Activated B cell treated with CpG ODN at 0.5 μM for 24 hours (primary cell): Measurements from ENCODE around the gene ZNF584. TPM values are rescaled to one million over a fixed set of nuclear protein-coding genes. Genes with fewer than 3 reads are reported as not detected.

Experiments
- ATAC-seq: fragments of 200-7000 bp; cut with Tn5 transposase; one replicate; pipeline ENCODE4 v1.10.0; 2021; ENCODE audit warnings: low read depth, mild to moderate bottlenecking, moderate library complexity
- CTCF ChIA-PET: fragments of 350-600 bp; sonication (Branson Sonifier 250); formaldehyde crosslinking; loops from one replicate; lab custom pipeline; 2021; ENCODE audit warnings: antibody characterized with exemption; lab: Charles Lee
- POLR2A ChIA-PET: fragments of 350-600 bp; sonication (Branson Sonifier 250); formaldehyde crosslinking; loops from one replicate; lab custom pipeline; 2021; ENCODE audit warnings: antibody characterized with exemption; lab: Charles Lee
- DNase-seq: peaks from one replicate; pipeline ENCODE4 v3.0.0; 2022
- H3K27ac Mint-ChIP-seq: one replicate; pipeline ENCODE4 v1.8.0; 2020; ENCODE audit warnings: mixed read lengths
- H3K27me3 Mint-ChIP-seq: one replicate; pipeline ENCODE4 v1.8.0; 2021; ENCODE audit warnings: mixed read lengths
- H3K36me3 Mint-ChIP-seq: one replicate; pipeline ENCODE4 v1.8.0; 2021; ENCODE audit warnings: low read depth, mixed read lengths
- H3K4me1 Mint-ChIP-seq: one replicate; pipeline ENCODE4 v1.8.0; 2021; ENCODE audit warnings: mixed read lengths
- H3K4me3 Mint-ChIP-seq: one replicate; pipeline ENCODE4 v1.8.0; 2020; ENCODE audit warnings: mild to moderate bottlenecking, mixed read lengths
- H3K9me3 Mint-ChIP-seq: one replicate; pipeline ENCODE4 v1.8.0; 2020; ENCODE audit warnings: mixed read lengths
- intact Hi-C: fragments of 100-400 bp; cut with micrococcal nuclease; formaldehyde crosslinking; loops from one replicate; pipeline ENCODE4 v1.15.1; 2024
- total RNA-seq: library from RNA; stranded (reverse); gene quantifications from 2 replicates; pipeline ENCODE4 v1.2.3, GENCODE V29; 2022
- TF ChIP-seq, protein P1 (sequence below): fragments of 200-600 bp; IDR thresholded peaks from one replicate; pipeline ENCODE4 v1.8.0; 2022; ENCODE audit warnings: antibody characterized with exemption, mild to moderate bottlenecking

Gene ZNF584
- total RNA-seq, 1 donor from 2014 or later: 9.6 TPM

DNA sequence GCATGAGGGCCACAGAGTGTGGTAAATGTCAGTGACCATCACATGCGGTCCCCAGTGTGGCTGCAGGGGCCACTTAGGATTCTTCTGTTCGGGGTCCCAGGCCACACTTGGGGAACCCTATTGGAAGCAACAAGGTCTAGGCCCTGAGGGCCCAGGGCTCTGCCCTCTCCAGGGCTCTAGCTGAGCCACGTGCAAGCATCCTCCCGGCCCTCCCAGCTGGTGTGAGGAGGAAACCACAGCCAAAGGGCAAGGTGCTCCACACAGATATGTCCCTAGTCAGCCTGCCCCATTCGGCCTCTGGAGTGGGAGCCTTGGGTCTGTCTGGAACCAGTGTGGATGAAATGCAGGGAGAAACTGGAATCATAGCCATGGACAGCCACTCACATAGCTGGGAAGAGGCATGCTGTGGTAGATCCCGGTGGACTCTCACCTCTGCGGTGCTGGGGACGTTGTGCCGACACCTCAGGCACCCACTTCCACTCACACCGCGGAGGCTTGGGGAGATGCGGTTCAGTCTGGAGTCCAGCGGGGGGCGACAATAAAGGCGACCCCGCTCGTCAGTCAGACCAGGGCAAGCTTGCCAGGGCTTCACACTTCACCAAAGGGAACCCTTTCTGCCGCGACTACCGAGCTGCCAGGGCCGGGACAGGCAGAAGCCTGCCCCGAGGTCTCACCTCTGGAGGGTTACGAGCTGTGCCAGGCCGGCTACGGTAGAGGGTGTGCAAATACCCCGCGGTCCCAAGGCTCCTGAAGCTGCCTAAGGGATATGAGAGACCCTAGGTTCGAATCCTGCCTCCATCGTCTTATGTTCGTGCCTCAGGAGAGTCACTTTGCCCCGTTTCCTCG, 41.6 kb upstream of the ZNF584 start:
- DNase-seq (no peak), ATAC-seq (no peak)
- TF ChIP-seq, protein P1, sequence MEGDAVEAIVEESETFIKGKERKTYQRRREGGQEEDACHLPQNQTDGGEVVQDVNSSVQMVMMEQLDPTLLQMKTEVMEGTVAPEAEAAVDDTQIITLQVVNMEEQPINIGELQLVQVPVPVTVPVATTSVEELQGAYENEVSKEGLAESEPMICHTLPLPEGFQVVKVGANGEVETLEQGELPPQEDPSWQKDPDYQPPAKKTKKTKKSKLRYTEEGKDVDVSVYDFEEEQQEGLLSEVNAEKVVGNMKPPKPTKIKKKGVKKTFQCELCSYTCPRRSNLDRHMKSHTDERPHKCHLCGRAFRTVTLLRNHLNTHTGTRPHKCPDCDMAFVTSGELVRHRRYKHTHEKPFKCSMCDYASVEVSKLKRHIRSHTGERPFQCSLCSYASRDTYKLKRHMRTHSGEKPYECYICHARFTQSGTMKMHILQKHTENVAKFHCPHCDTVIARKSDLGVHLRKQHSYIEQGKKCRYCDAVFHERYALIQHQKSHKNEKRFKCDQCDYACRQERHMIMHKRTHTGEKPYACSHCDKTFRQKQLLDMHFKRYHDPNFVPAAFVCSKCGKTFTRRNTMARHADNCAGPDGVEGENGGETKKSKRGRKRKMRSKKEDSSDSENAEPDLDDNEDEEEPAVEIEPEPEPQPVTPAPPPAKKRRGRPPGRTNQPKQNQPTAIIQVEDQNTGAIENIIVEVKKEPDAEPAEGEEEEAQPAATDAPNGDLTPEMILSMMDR: no peak
- CTCF ChIA-PET: no interaction called here
- intact Hi-C loops: no loop called here
- peaks cover 16% of the 10 kb centered on the region for H3K4me1 Mint-ChIP-seq
- POLR2A ChIA-PET: interaction anchor here (0.6 to 1.1 kb wide), 3 partner anchors 9 to 18 kb away, joined by 3 to 6 read pairs (median 4); no protein-coding TSS in a partner anchor
- no peaks in the 10 kb centered on the region for H3K9me3 Mint-ChIP-seq
- H3K27ac Mint-ChIP-seq: no peak overlapping the region
- peaks cover 7% of the 10 kb centered on the region for H3K36me3 Mint-ChIP-seq
- no peaks in the 10 kb centered on the region for H3K27me3 Mint-ChIP-seq
- H3K4me3 Mint-ChIP-seq: no peak overlapping the region

- no peaks in the 10 kb centered on the region for H3K9me3 Mint-ChIP-seq
- DNase-seq: no peak
- peaks cover 8% of the 10 kb centered on the region for H3K4me1 Mint-ChIP-seq
- ChIA-PET CTCF (no interaction called here), POLR2A (interaction anchor here (0.6 to 1.1 kb wide), 3 partner anchors 8 to 19 kb away, joined by 3 to 6 read pairs (median 4); no protein-coding TSS in a partner anchor)
- intact Hi-C loops: no loop called here
- no peak overlapping the region for H3K4me3 Mint-ChIP-seq
- TF ChIP-seq, protein P1: no peak
- H3K27me3 Mint-ChIP-seq: no peaks in the 10 kb centered on the region
- H3K27ac Mint-ChIP-seq: no peak overlapping the region
- H3K36me3 Mint-ChIP-seq: peaks cover 2% of the 10 kb centered on the region
- no peak for ATAC-seq
These were observed 40.6 kb upstream of the ZNF584 start for GRCh38 chr19:58367698-58368454.

DNA sequence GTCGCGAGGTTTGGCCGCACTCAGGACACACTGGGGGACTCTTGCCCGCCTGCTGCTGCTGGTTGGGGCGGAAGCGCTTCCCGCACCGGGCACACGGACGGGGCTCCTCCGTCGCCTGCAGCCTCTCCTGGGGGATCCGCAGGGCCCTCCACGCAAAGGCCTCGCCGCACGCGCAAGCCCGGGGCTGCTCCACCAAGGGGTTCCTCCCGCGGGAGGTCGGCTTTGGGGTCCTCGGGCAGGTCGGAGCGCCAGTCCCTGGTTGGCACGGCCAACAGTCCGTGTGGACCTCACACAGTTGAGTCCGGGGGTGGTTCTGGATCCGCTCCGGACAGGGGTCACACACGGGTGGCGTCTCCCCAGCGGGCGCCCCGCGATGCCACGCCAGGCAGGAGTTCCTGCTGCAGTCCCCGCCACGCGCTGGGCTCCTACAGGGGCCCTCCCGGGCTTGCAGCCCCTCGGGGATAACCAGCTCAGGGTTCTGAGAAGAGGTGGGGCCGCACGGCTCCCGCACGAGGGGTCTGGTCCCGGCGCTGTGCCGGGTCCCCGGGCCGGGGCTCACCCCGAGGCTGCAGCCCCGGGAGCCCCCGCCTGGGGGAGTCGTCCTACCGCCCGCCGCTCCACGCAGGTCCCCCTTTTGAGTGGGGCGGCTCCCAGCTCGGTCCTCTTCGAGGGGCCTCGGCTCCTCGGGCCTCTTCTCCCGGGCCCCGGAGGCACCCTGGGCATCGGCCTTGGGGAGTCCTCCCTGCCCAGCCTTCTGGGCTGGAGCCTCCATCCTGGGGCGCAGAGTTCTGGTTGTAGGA, 39.7 kb upstream of the ZNF584 start:
- Mint-ChIP-seq H3K4me3 (no peak overlapping the region), H3K9me3 (no peaks in the 10 kb centered on the region), H3K27me3 (no peaks in the 10 kb centered on the region), H3K27ac (no peak overlapping the region), H3K36me3 (peaks cover 2% of the 10 kb centered on the region), H3K4me1 (peaks cover 6% of the 10 kb centered on the region)
- POLR2A ChIA-PET: interaction anchor here (0.6 kb wide), 1 partner anchor 950 kb away, joined by 4 read pairs; no protein-coding TSS in a partner anchor
- CTCF ChIA-PET: no interaction called here
- intact Hi-C loops: no loop called here
- ATAC-seq (no peak), DNase-seq (no peak)
- TF ChIP-seq, protein P1: no peak

DNA sequence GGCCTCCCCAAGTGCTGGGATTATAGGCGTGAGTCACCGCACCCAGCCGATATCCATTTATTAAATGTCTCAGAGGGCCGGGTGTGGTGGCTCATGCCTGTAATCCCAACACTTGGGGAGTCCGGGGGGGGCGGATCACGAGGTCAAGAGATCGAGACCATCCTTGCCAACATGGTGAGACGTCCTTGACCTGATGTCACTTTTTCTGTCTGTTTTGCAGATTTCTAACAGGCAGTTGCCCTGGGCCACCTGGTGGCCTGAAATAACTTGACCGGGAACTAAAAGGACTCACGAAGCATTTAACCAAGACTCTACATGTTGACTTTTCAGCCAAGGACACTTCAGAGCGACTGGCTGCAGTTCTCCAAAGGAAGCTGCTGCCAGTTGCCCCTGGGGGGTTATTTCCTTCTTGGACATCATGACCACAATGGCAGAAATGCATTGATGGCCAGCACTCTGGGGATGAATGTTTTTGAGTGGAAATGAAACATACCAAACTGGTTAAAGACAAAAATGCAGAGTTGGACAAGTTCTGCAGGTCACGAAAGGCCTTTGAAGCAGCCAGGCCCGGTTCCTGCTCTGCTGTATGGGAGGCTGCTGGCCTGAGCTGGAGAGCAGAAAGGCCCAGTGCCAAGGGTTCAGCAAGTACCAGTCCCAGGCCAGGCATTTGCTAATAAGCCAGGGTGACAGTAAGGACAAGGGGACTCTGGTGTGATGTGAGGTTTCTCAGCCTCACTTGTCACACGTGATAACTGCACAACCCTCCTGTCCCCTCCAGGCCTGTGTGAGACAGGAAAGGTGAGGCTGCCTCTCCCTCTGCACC, 35.9 kb upstream of the ZNF584 start:
- DNase-seq: no peak
- TF ChIP-seq, protein P1: no peak
- ChIA-PET POLR2A (no interaction called here), CTCF (no interaction called here)
- ATAC-seq: no peak
- intact Hi-C loops: no loop called here
- no peak overlapping the region for H3K27ac Mint-ChIP-seq
- no peak overlapping the region for H3K4me3 Mint-ChIP-seq
- H3K27me3 Mint-ChIP-seq: no peaks in the 10 kb centered on the region
- peaks cover 2% of the 10 kb centered on the region for H3K36me3 Mint-ChIP-seq
- no peaks in the 10 kb centered on the region for H3K4me1 Mint-ChIP-seq
- no peaks in the 10 kb centered on the region for H3K9me3 Mint-ChIP-seq
